K562 (cell line): ENCODE results near the gene GET4. TPM values are rescaled to one million over a fixed set of nuclear protein-coding genes. Genes with fewer than 3 reads are reported as not detected.

Source experiments
- BHLHE40 ChIP-seq: IDR thresholded peaks from 2 replicates; pipeline ENCODE4 v1.6.1; 2011; ENCODE audit warnings: low read length, improper control_type of control experiment
- CBX1 ChIP-seq: sonication (generic); IDR thresholded peaks from 2 replicates; pipeline ENCODE4 v1.6.1; 2016; ENCODE audit warnings: antibody characterized with exemption, low read depth, mild to moderate bottlenecking
- GABPA ChIP-seq: fragments of 200-800 bp; sonication (Bioruptor generic); conservative IDR thresholded peaks from 2 replicates; pipeline ENCODE4 v1.6.1; 2016; ENCODE audit warnings: low read depth, missing genetic modification characterization, missing compliant biosample characterization
- MAFF ChIP-seq: IDR thresholded peaks from 2 replicates; pipeline ENCODE4 v1.6.1; 2012; ENCODE audit warnings: low read length, improper control_type of control experiment
- MCM7 ChIP-seq, 2 experiments: fragments of 450-650 bp; IDR thresholded peaks; 2 replicates each; pipeline ENCODE4 v1.6.1; 2016 to 2018
- MEF2A ChIP-seq: IDR thresholded peaks from 2 replicates; pipeline ENCODE4 v1.6.1; 2011; ENCODE audit warnings: low read depth, mild to moderate bottlenecking, low read length, moderate library complexity; ENCODE audit not compliant: control insufficient read depth
- NBN ChIP-seq: fragments of 450-650 bp; IDR thresholded peaks from 2 replicates; pipeline ENCODE4 v1.6.1; 2016; ENCODE audit warnings: low read depth, mild to moderate bottlenecking
- NUFIP1 ChIP-seq: fragments of 450-650 bp; IDR thresholded peaks from 2 replicates; pipeline ENCODE4 v1.6.1; 2018; ENCODE audit not compliant: partially characterized antibody
- PHTF2 ChIP-seq: fragments of 250-450 bp; sonication (Bioruptor Pico); IDR thresholded peaks from 2 replicates; pipeline ENCODE4 v1.5.0; 2021; ENCODE audit warnings: mild to moderate bottlenecking
- POLR2A ChIP-seq: fragments of 450-650 bp; conservative IDR thresholded peaks from 2 replicates; pipeline ENCODE4 v1.6.1; 2016
- POLR2H ChIP-seq: IDR thresholded peaks from 2 replicates; pipeline ENCODE4 v1.6.1; 2016; ENCODE audit warnings: missing genetic modification characterization, low read depth, mild to moderate bottlenecking, control low read depth, missing compliant biosample characterization, moderate library complexity
- PTBP1 ChIP-seq: fragments of 200-400 bp; formaldehyde crosslinking; IDR thresholded peaks from 2 replicates; pipeline ENCODE4 v1.6.1; 2017; ENCODE audit warnings: low read depth, low read length
- RCOR1 ChIP-seq, 2 experiments: IDR thresholded peaks; 2 replicates each; pipeline ENCODE4 v1.6.1; 2012; ENCODE audit warnings: low read depth in 2 of 2, low read length in 2 of 2, borderline replicate concordance in 1 of 2, improper control_type of control experiment in 1 of 2
- TAF1 ChIP-seq: IDR thresholded peaks from 2 replicates; pipeline ENCODE4 v1.6.1; 2011; ENCODE audit warnings: mild to moderate bottlenecking, low read length, moderate library complexity; ENCODE audit not compliant: insufficient read depth, control insufficient read depth, severe bottlenecking; ENCODE audit errors: extremely low read depth
- ZFP36 ChIP-seq: fragments of 150-350 bp; IDR thresholded peaks from 2 replicates; pipeline ENCODE4 v1.6.1; 2018; ENCODE audit warnings: low read length, low read depth; ENCODE audit not compliant: partially characterized antibody
- ZNF175 ChIP-seq: fragments of 200-800 bp; sonication (Bioruptor generic); IDR thresholded peaks from 2 replicates; pipeline ENCODE4 v1.6.1; 2016; ENCODE audit warnings: low read depth, mild to moderate bottlenecking, missing genetic modification characterization, missing compliant biosample characterization
- polyA plus RNA-seq, 8 experiments: library from polyadenylated mRNA; depleted of rRNA in 4 of 8; stranded (reverse) in 5 of 8; unstranded in 3 of 8; fragments of >200 nt; fragmentation: Nextera tagmentation in 2 of 8; fragmentation: Illumina TruSeq in 1 of 8; extraction: Ambion mirVana in 2 of 8; extraction: Trizol in 1 of 8; gene quantifications; 2 replicates each; pipeline versions ENCODE4 v1.2.1 to v1.2.3, GENCODE V29; 2011 to 2014; ENCODE audit warnings: inconsistent platforms in 1 of 8, missing spikeins in 1 of 8
- total RNA-seq, 7 experiments: library from RNA; depleted of rRNA in 6 of 7; stranded (reverse); fragments of >200 nt in 6 of 7; fragmentation: Illumina TruSeq in 2 of 7; extraction: Trizol in 2 of 7; gene quantifications; 2 replicates each; pipeline versions ENCODE4 v1.2.1 to v1.2.3, GENCODE V29; 2011 to 2021; ENCODE audit warnings: low replicate concordance in 1 of 7
- TF ChIP-seq, protein P1 (sequence below): fragments of 450-650 bp; IDR thresholded peaks from 2 replicates; pipeline ENCODE4 v1.6.1; 2016; ENCODE audit warnings: mild to moderate bottlenecking
- TF ChIP-seq, protein P2 (sequence below): fragments of 250-450 bp; sonication (Bioruptor Pico); IDR thresholded peaks from 2 replicates; pipeline ENCODE4 v1.5.0; 2020; ENCODE audit warnings: mild to moderate bottlenecking, borderline replicate concordance
- TF ChIP-seq, protein P3 (sequence below): sonication (generic); formaldehyde crosslinking; IDR thresholded peaks from 2 replicates; pipeline ENCODE4 v1.8.1; 2023; ENCODE audit warnings: mild to moderate bottlenecking, missing genetic modification reagents
- TF ChIP-seq, protein P4 (sequence below): fragments of 250-450 bp; sonication (Bioruptor Pico); IDR thresholded peaks from 2 replicates; pipeline ENCODE4 v1.9.0; 2021; ENCODE audit warnings: mild to moderate bottlenecking, inconsistent platforms

GET4 gene
- total and polyA plus RNA-seq, 9 of the 15 experiments (the other 6 are each of a cell fraction or from before 2014, with no cell fraction given) = 0.99 to 122 (median 40.4) TPM

- peak; percentile 46; the same call in 1 of the 2 replicates for TF ChIP-seq GABPA (tag)
- TF ChIP-seq, protein P1, sequence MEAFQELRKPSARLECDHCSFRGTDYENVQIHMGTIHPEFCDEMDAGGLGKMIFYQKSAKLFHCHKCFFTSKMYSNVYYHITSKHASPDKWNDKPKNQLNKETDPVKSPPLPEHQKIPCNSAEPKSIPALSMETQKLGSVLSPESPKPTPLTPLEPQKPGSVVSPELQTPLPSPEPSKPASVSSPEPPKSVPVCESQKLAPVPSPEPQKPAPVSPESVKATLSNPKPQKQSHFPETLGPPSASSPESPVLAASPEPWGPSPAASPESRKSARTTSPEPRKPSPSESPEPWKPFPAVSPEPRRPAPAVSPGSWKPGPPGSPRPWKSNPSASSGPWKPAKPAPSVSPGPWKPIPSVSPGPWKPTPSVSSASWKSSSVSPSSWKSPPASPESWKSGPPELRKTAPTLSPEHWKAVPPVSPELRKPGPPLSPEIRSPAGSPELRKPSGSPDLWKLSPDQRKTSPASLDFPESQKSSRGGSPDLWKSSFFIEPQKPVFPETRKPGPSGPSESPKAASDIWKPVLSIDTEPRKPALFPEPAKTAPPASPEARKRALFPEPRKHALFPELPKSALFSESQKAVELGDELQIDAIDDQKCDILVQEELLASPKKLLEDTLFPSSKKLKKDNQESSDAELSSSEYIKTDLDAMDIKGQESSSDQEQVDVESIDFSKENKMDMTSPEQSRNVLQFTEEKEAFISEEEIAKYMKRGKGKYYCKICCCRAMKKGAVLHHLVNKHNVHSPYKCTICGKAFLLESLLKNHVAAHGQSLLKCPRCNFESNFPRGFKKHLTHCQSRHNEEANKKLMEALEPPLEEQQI = no peak
- TF ChIP-seq MCM7 (IDR thresholded peaks at IDR 0.05) = no peak
- TF ChIP-seq, protein P2, sequence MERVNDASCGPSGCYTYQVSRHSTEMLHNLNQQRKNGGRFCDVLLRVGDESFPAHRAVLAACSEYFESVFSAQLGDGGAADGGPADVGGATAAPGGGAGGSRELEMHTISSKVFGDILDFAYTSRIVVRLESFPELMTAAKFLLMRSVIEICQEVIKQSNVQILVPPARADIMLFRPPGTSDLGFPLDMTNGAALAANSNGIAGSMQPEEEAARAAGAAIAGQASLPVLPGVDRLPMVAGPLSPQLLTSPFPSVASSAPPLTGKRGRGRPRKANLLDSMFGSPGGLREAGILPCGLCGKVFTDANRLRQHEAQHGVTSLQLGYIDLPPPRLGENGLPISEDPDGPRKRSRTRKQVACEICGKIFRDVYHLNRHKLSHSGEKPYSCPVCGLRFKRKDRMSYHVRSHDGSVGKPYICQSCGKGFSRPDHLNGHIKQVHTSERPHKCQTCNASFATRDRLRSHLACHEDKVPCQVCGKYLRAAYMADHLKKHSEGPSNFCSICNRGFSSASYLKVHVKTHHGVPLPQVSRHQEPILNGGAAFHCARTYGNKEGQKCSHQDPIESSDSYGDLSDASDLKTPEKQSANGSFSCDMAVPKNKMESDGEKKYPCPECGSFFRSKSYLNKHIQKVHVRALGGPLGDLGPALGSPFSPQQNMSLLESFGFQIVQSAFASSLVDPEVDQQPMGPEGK = no peak
- TF ChIP-seq POLR2A = peak; percentile 58; the same call in 1 of the 2 replicates
- 0 out of 2 replicates have a peak, but pooled peaks have one; percentile 36 for TF ChIP-seq PTBP1
- TF ChIP-seq MEF2A = no peak
- TF ChIP-seq PHTF2 (CRISPR knock-in tag) = no peak
- TF ChIP-seq BHLHE40 = peak; percentile 99
- TF ChIP-seq MAFF = no peak
- TF ChIP-seq RCOR1 (IDR thresholded peaks at IDR 0.05; ENCODE audit: borderline replicate concordance in 1 of 2, low read depth in 2 of 2, low read length in 2 of 2) = peak in 1 of 2 experiments; percentile 90; a peak in 2 of 4 replicates
- TF ChIP-seq ZNF175 (CRISPR knock-in tag) = peak; percentile 84; the same call in 1 of the 2 replicates
- TF ChIP-seq, protein P3, sequence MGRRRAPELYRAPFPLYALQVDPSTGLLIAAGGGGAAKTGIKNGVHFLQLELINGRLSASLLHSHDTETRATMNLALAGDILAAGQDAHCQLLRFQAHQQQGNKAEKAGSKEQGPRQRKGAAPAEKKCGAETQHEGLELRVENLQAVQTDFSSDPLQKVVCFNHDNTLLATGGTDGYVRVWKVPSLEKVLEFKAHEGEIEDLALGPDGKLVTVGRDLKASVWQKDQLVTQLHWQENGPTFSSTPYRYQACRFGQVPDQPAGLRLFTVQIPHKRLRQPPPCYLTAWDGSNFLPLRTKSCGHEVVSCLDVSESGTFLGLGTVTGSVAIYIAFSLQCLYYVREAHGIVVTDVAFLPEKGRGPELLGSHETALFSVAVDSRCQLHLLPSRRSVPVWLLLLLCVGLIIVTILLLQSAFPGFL (CRISPR knock-in tag) = peak; percentile 94; the same call in 1 of the 2 replicates
- peak; percentile 67 for TF ChIP-seq TAF1
- no peak for TF ChIP-seq NUFIP1
- peak; percentile 56 for TF ChIP-seq ZFP36
- peak; percentile 55 for TF ChIP-seq POLR2H (tag)
- peak; percentile 99 for TF ChIP-seq CBX1
- TF ChIP-seq, protein P4, sequence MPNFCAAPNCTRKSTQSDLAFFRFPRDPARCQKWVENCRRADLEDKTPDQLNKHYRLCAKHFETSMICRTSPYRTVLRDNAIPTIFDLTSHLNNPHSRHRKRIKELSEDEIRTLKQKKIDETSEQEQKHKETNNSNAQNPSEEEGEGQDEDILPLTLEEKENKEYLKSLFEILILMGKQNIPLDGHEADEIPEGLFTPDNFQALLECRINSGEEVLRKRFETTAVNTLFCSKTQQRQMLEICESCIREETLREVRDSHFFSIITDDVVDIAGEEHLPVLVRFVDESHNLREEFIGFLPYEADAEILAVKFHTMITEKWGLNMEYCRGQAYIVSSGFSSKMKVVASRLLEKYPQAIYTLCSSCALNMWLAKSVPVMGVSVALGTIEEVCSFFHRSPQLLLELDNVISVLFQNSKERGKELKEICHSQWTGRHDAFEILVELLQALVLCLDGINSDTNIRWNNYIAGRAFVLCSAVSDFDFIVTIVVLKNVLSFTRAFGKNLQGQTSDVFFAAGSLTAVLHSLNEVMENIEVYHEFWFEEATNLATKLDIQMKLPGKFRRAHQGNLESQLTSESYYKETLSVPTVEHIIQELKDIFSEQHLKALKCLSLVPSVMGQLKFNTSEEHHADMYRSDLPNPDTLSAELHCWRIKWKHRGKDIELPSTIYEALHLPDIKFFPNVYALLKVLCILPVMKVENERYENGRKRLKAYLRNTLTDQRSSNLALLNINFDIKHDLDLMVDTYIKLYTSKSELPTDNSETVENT (CRISPR knock-in tag) = peak; percentile 92; the same call in 1 of the 2 replicates
- no peak for TF ChIP-seq NBN
Measured at GRCh38 chr7:876077-876971, at the start of gene GET4 (continued).
